ENCODE results near the gene DIAPH2.

DIAPH2 gene

DNA sequence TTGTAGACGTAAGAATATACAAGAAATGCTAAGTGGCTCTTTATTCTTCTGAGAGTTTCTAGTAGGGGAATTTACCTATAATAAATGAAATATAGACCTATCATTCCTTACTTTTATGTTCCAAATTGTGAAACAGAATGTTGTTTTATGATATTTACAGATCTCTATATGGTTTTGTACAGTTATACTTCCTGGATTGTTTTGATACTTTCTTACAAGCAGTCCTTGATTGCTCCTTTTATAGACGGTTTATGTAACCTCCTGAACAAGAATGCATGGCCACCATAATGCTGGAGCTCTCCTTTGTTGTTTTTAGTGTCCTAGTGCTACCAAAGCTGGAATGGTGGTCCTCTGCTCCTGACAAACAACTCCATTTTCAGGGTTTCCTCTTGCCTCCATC is 107.4 kb downstream of the DIAPH2 start:
- no peak for DNase-seq (ENCODE audit: low read depth)
- TF ChIP-seq, protein P1, sequence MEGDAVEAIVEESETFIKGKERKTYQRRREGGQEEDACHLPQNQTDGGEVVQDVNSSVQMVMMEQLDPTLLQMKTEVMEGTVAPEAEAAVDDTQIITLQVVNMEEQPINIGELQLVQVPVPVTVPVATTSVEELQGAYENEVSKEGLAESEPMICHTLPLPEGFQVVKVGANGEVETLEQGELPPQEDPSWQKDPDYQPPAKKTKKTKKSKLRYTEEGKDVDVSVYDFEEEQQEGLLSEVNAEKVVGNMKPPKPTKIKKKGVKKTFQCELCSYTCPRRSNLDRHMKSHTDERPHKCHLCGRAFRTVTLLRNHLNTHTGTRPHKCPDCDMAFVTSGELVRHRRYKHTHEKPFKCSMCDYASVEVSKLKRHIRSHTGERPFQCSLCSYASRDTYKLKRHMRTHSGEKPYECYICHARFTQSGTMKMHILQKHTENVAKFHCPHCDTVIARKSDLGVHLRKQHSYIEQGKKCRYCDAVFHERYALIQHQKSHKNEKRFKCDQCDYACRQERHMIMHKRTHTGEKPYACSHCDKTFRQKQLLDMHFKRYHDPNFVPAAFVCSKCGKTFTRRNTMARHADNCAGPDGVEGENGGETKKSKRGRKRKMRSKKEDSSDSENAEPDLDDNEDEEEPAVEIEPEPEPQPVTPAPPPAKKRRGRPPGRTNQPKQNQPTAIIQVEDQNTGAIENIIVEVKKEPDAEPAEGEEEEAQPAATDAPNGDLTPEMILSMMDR (conservative IDR thresholded peaks at IDR 0.05; ENCODE audit: control insufficient read depth, insufficient read depth, low read depth, low read length): no peak
- H3K4me3 ChIP-seq (ENCODE audit: control insufficient read depth, low read depth, low read length): no peak overlapping the region

DNA sequence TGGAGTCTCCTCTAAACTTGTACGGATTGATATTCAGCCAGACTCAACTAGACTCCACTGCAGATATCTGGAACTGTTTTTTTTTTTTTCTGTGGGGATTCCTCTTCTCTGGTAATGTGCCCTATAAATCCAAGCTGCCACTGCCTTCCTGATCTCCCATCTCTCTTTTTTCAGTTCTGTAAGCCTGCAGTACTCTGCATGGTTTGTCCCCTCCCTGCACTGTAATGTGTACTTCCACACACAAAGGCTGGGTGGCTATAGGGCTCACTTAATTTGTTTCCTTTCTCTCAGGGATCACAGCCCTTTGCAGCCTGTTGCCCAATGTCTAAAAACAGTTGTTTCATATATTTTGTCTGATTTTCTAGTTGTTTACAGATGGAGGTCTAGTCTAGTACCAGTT is 114.3 kb downstream of the DIAPH2 start:
- DNase-seq (ENCODE audit: low read depth): no peak
- TF ChIP-seq, protein P1 (conservative IDR thresholded peaks at IDR 0.05; ENCODE audit: control insufficient read depth, insufficient read depth, low read depth, low read length): no peak
- no peak overlapping the region for H3K4me3 ChIP-seq (ENCODE audit: control insufficient read depth, low read depth, low read length)

DNA sequence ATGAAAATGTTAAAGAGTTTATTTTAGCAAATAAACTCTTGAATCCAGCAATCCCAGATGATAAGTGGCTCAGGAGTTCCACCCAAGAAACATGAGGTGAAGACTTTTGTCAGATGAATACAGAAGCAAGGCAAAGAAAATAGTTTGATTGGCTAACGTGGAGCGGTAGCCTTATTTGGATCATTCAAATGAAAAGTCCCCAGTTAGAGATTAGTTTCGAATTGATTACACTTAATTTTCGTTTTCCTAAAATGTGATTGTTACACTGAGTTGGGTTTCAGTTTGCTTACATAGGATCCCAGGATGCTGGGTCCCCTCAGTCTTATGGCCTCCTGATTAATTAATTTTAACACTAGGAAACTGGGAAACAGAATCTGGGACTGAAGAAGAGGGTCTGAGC is 122.7 kb downstream of the DIAPH2 start:
- H3K4me3 ChIP-seq (ENCODE audit: control insufficient read depth, low read depth, low read length): no peak overlapping the region
- no peak for DNase-seq (ENCODE audit: low read depth)
- TF ChIP-seq, protein P1 (conservative IDR thresholded peaks at IDR 0.05; ENCODE audit: control insufficient read depth, insufficient read depth, low read depth, low read length): no peak

DNA sequence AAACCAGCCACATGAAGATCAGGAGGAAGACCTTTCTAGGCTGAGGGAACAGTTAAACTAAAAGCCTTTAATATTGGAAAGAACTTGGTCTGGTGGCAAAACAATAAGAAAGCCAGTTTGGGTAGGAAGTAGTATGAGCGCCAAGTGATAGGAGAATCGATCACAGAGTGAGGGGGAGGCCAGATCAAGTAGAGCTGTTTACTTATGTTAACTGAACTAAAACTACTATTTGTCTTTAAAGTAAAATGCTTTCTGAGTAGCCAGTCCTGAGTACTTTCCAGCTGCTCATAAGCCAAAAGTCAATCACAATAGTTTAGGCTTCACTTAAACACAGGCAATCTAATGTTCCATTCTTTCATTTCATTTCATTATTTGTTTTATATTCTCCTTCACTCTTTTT is 136.3 kb downstream of the DIAPH2 start:
- TF ChIP-seq, protein P1 (conservative IDR thresholded peaks at IDR 0.05; ENCODE audit: control insufficient read depth, insufficient read depth, low read depth, low read length): no peak
- H3K4me3 ChIP-seq (ENCODE audit: control insufficient read depth, low read depth, low read length): no peak overlapping the region
- no peak for DNase-seq (ENCODE audit: low read depth)

DNA sequence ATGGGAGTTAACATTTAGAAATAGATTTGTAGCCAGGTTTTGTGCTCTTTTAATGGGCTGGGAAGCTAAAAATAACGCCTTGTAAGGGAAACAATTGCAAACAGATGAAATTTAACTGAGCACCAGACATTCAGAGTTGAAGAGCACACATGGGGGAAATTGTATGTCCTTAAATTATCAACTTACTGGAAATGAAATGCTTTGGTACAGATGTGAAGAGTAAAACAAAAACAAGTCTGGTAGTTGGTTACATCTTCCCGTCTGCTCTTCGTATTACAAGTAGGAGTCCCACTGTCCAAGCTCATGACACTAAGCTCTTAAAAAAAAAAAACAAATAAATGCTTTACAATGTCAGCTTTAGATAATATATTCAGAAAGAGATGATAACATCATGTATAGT is 139.5 kb downstream of the DIAPH2 start:
- no peak for DNase-seq (ENCODE audit: low read depth)
- H3K4me3 ChIP-seq (ENCODE audit: control insufficient read depth, low read depth, low read length): no peak overlapping the region
- TF ChIP-seq, protein P1 (conservative IDR thresholded peaks at IDR 0.05; ENCODE audit: control insufficient read depth, insufficient read depth, low read depth, low read length): no peak

DNA sequence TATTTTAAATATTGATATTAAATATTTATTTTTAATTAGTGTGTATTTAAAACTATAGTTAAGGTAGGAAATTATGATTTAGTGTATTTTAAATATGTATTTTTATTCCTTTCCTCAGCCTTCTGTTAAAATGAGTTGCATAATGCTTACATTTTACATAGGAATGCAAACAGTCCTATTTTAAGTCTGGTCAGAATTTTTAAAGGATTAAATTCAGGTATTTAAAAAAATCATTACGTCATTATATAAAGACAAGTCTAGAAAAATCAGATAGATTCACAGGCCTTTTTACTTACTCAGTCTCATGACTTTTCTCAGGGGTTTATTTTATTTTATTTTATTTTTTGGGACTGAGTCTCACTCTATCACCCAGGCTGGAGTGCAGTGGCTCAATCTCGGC is 148.7 kb downstream of the DIAPH2 start:
- no peak for DNase-seq (ENCODE audit: low read depth)
- TF ChIP-seq, protein P1 (conservative IDR thresholded peaks at IDR 0.05; ENCODE audit: control insufficient read depth, insufficient read depth, low read depth, low read length): no peak
- no peak overlapping the region for H3K4me3 ChIP-seq (ENCODE audit: control insufficient read depth, low read depth, low read length)

DNA sequence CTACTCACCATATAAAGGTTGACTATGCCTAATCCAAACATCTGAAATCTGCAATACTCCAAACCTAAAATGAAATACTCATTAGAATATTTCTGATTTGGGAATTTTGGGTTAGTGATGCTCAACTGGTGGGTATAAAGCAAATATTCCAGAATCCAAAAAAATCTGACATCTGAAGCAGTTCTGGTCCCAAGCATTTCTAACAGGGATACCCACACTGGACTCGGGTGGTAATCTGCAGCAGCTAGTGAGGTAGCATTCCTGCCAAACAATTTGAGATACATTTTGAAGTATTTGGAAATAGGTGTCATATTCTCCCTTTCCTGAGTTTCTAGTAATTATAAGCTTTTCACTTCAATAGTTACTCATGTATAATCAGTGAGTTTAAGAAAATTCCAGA is 149.5 kb downstream of the DIAPH2 start:
- no peak overlapping the region for H3K4me3 ChIP-seq (ENCODE audit: control insufficient read depth, low read depth, low read length)
- TF ChIP-seq, protein P1 (conservative IDR thresholded peaks at IDR 0.05; ENCODE audit: control insufficient read depth, insufficient read depth, low read depth, low read length): no peak
- no peak for DNase-seq (ENCODE audit: low read depth)
